ENCODE measurements around the gene ETAA1.

The ETAA1 gene

GRCh38 chr2:67397143-67397986, at the start of gene ETAA1:
Gene ETAA1, plus strand, starts transcription at chr2:67397333. Its CDS starts 116 bp downstream, at chr2:67397449.
- DNase-seq: peak; percentile 95

- no peak for DNase-seq
Observed at GRCh38 chr2:67366832-67367412, 30.2 kb upstream of the ETAA1 start.

- DNase-seq: no peak
Observed at GRCh38 chr2:67374481-67374880, 22.7 kb upstream of the ETAA1 start.

GRCh38 chr2:67374949-67375348, 22.2 kb upstream of the ETAA1 start:
- no peak for DNase-seq

GRCh38 chr2:67378555-67378954, 18.6 kb upstream of the ETAA1 start:
- no peak for DNase-seq

GRCh38 chr2:67379048-67379447, 18.1 kb upstream of the ETAA1 start:
- no peak for DNase-seq

- DNase-seq: no peak
Observed at GRCh38 chr2:67384123-67384822, 12.9 kb upstream of the ETAA1 start.

GRCh38 chr2:67388680-67389079, 8.5 kb upstream of the ETAA1 start:
- DNase-seq: no peak

GRCh38 chr2:67389286-67389685, 7.8 kb upstream of the ETAA1 start:
- DNase-seq: no peak

GRCh38 chr2:67389788-67390187, 7.3 kb upstream of the ETAA1 start:
- no peak for DNase-seq

- DNase-seq: no peak
Observed at GRCh38 chr2:67393237-67393636, 3.9 kb upstream of the ETAA1 start.

- DNase-seq: no peak
Observed at GRCh38 chr2:67394734-67395133, 2.4 kb upstream of the ETAA1 start.

GRCh38 chr2:67399144-67399543, 2.0 kb downstream of the ETAA1 start:
- no peak for DNase-seq

GRCh38 chr2:67399831-67400489, 2.8 kb downstream of the ETAA1 start:
- no peak for DNase-seq

- DNase-seq: no peak
Observed at GRCh38 chr2:67400560-67401485, 3.7 kb downstream of the ETAA1 start.

GRCh38 chr2:67408346-67408745, 11.2 kb downstream of the ETAA1 start:
- no peak for DNase-seq

- DNase-seq: no peak
Observed at GRCh38 chr2:67412424-67412823, 15.3 kb downstream of the ETAA1 start.

GRCh38 chr2:67414867-67415266, 17.7 kb downstream of the ETAA1 start:
- no peak for DNase-seq

- DNase-seq: no peak
Observed at GRCh38 chr2:67416136-67416535, 19.0 kb downstream of the ETAA1 start.

GRCh38 chr2:67423489-67423888, 26.4 kb downstream of the ETAA1 start:
- no peak for DNase-seq

- DNase-seq: no peak
Observed at GRCh38 chr2:67436221-67436620, 39.1 kb downstream of the ETAA1 start.

GRCh38 chr2:67437114-67437513, 40.0 kb downstream of the ETAA1 start:
- DNase-seq: no peak

Data from activated CD4-positive, CD25-positive, alpha-beta regulatory T cell treated with anti-CD3 and anti-CD28 coated beads, Interleukin-2, amount 50 U/mL, for 72 hours (primary cell).